ENCODE results near the gene JMY.

DNA sequence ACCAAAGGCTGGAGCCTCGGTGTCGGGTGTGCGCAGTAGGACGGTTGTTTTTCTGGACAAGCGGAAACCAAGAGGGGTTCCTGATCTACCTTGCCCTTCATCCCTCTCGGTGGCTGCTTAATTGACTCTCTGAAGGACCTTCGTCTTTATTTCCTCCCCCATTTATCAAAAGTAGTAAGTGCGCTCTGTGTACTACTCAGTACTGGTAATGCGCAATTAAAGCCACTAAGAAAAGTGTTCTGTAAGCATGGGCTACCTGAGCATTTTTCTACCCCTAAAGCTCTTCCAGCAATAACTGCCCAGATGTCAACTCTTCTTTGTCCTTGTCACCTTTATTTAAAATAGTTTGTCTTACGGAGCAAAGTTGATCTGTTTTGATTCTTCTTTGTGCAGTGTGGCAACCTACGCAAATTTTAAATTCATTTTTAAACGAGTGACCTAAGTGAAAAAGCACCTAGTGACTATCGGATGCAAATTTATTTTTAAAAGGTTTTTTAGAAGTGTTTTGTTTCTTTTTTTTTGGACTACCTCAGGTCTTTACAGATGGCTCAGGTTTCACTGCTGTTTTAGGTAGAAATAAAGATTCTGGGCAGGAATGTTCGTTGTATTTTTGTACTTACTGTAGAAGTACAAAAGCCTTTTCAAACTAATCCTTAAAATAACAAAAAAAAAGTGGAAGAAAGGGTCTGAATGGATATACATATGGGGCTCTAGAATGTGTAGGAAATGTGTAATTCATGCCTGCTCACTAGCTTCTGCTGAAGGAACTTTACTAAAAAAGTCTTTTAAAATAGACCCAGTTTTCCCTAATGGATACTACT, 2.0 kb downstream of the JMY start:
- TF ChIP-seq YY1 (IDR thresholded peaks at IDR 0.05; ENCODE audit: low read depth) (no peak), EZH2phosphoT487 (IDR thresholded peaks at IDR 0.05; ENCODE audit: borderline replicate concordance, low read depth) (no peak), GABPA (IDR thresholded peaks at IDR 0.05; ENCODE audit: low read depth) (no peak), SIN3A (IDR thresholded peaks at IDR 0.05; ENCODE audit: borderline replicate concordance, low read depth, low read length) (no peak), SMC3 (IDR thresholded peaks at IDR 0.05; ENCODE audit: low read depth, low read length) (no peak), REST (IDR thresholded peaks at IDR 0.05; ENCODE audit: low read depth, low read length) (no peak), EP300 (IDR thresholded peaks at IDR 0.05; ENCODE audit: borderline replicate concordance in 1 of 2, low read depth in 1 of 2, low read length in 1 of 2) (no peak), ELF1 (IDR thresholded peaks at IDR 0.05) (no peak), RCOR1 (IDR thresholded peaks at IDR 0.05; ENCODE audit: low read length) (no peak), NRF1 (IDR thresholded peaks at IDR 0.05; ENCODE audit: low read depth, low read length) (no peak), ZBTB33 (IDR thresholded peaks at IDR 0.05; ENCODE audit: borderline replicate concordance, low read depth) (no peak)
- TF ChIP-seq, protein P1, sequence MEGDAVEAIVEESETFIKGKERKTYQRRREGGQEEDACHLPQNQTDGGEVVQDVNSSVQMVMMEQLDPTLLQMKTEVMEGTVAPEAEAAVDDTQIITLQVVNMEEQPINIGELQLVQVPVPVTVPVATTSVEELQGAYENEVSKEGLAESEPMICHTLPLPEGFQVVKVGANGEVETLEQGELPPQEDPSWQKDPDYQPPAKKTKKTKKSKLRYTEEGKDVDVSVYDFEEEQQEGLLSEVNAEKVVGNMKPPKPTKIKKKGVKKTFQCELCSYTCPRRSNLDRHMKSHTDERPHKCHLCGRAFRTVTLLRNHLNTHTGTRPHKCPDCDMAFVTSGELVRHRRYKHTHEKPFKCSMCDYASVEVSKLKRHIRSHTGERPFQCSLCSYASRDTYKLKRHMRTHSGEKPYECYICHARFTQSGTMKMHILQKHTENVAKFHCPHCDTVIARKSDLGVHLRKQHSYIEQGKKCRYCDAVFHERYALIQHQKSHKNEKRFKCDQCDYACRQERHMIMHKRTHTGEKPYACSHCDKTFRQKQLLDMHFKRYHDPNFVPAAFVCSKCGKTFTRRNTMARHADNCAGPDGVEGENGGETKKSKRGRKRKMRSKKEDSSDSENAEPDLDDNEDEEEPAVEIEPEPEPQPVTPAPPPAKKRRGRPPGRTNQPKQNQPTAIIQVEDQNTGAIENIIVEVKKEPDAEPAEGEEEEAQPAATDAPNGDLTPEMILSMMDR (IDR thresholded peaks at IDR 0.05): no peak
